ENCODE data around the gene SULT2B1. TPM values are rescaled to one million over a fixed set of nuclear protein-coding genes. Genes with fewer than 3 reads are reported as not detected.

The SULT2B1 gene
- polyA plus RNA-seq, 2 donors: 295 to 320 TPM

DNA sequence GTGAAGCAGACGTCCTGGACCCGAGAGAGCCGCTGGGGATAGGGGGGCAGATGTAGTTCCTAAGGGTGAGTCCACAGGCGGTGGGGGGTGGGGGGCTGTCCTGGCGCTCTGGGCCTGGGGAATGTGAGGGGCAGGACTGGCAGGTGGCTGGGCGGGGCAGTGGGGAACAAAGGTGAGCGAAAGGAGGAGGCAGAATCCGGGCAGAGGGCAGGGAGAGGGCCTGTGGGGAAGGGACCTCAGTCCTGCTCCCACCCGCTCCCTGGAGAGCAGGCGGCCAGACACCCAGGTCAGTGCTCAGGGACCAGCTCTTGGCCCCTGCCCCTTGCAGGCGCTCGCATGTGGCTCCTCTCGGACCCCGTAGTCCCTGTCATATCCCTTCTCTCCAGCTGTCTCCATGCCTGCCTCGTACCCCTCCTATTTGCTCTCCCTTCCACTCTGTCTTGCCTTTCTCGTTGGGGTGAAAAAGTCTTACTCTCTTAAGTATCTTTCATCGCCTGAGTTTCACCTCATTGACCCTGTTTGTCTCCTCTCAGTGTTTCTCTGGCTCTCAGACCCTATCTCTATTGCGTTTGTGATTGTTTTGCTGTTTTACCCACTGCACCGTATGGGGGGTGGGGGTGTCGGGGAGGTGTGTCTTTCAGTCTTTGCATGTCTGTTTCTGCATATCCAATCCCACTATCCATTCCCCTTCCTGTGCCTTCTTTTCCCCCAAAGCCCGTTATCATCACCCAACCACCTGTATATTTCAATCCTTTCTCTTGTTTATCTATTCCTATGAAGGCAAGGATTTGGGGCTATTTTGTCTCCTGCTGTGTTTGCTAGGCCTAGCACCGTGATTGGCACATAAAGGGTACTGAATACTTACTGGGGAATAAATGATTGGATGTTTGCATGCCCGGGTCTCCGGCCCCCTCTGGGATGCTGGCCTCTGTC, 73.1 kb downstream of the SULT2B1 start:
- Histone ChIP-seq H3K27me3 (ENCODE audit: control insufficient read depth in 1 of 2, insufficient read depth in 2 of 2, low read length in 2 of 2) (no peaks in the 10 kb centered on the region), H3K4me1 (ENCODE audit: control insufficient read depth in 2 of 2, insufficient read depth in 2 of 2, low read length in 1 of 2) (peaks cover 0 to 17% of the 10 kb centered on the region in 2 donors), H3K4me3 (ENCODE audit: low read depth in 1 of 2, low read length in 2 of 2) (no peak overlapping the region), H3K27ac (ENCODE audit: low read depth in 2 of 2, low read length in 1 of 2) (peak overlapping the region; percentile 69 to 88), H3K9me3 (ENCODE audit: control insufficient read depth in 2 of 2, insufficient read depth in 1 of 2, low read depth in 1 of 2, low read length in 1 of 2) (no peaks in the 10 kb centered on the region), H3K36me3 (ENCODE audit: control insufficient read depth in 2 of 2, insufficient read depth in 2 of 2, low read length in 1 of 2) (peaks cover 0 to 6% of the 10 kb centered on the region in 2 donors)
- WGBS, 2 donors: 51% methylated on average over 24 of the region's 24 CpGs

DNA sequence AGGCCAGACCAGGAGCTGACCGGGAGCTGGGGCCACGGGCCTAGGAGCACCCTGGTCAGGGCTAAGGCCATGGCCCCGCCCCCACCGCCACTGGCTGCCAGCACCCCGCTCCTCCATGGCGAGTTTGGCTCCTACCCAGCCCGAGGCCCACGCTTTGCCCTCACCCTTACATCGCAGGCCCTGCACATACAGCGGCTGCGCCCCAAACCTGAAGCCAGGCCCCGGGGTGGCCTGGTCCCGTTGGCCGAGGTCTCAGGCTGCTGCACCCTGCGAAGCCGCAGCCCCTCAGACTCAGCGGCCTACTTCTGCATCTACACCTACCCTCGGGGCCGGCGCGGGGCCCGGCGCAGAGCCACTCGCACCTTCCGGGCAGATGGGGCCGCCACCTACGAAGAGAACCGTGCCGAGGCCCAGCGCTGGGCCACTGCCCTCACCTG, 73.9 kb downstream of the SULT2B1 start:
- Histone ChIP-seq H3K36me3 (ENCODE audit: control insufficient read depth in 2 of 2, insufficient read depth in 2 of 2, low read length in 1 of 2) (peaks cover 0 to 9% of the 10 kb centered on the region in 2 donors), H3K27me3 (ENCODE audit: control insufficient read depth in 1 of 2, insufficient read depth in 2 of 2, low read length in 2 of 2) (no peaks in the 10 kb centered on the region), H3K4me3 (ENCODE audit: low read depth in 1 of 2, low read length in 2 of 2) (no peak overlapping the region), H3K27ac (ENCODE audit: low read depth in 2 of 2, low read length in 1 of 2) (no peak overlapping the region), H3K4me1 (ENCODE audit: control insufficient read depth in 2 of 2, insufficient read depth in 2 of 2, low read length in 1 of 2) (peaks cover 0 to 14% of the 10 kb centered on the region in 2 donors), H3K9me3 (ENCODE audit: control insufficient read depth in 2 of 2, insufficient read depth in 1 of 2, low read depth in 1 of 2, low read length in 1 of 2) (no peaks in the 10 kb centered on the region)
- WGBS, 2 donors: 71 to 84% methylated on average over 28 to 30 of the region's 30 CpGs

DNA sequence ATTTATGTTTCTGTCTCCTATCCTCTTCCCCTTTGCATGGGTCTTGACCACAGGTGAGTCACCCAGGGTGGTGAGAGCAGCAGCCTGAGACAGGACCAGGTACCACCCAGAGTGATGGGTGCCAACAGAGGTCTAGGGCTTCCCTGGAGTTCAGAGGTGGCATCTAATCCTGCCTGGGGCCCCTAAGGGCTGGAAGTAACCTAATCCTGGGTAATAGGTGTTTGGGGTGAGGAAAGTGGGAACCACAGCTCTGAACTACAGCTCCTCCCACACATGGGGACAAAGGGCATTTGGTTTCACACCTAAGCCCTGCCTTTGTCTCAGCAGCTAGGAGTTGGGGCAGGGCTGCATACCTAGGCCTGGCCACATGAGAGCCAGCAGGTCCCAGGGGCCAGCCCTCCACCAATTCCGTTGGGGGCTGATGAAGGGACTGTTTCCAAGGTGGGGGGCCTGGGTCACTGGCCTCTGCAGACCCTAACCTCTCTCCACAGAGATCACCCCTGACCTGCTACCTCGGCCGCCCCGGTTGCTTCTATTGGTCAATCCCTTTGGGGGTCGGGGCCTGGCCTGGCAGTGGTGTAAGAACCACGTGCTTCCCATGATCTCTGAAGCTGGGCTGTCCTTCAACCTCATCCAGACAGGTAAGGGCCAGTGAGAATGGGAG, 75.4 kb downstream of the SULT2B1 start:
- H3K4me3 ChIP-seq (ENCODE audit: low read depth in 1 of 2, low read length in 2 of 2): no peak overlapping the region

DNA sequence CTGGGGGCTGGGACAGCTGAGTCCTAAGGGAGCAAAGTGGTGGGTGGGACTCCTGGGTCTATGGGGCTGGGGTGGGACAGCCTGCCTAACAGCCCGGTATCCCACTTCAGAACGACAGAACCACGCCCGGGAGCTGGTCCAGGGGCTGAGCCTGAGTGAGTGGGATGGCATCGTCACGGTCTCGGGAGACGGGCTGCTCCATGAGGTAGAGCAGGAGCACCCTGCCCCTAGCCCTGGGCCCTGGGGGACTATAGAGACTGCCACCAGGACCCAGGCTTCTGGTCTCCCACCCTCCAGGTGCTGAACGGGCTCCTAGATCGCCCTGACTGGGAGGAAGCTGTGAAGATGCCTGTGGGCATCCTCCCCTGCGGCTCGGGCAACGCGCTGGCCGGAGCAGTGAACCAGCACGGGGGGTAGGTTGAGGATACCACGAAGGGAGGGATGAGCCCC, 75.9 kb downstream of the SULT2B1 start:
- WGBS, 2 donors: 76 to 86% methylated on average over 16 to 17 of the region's 17 CpGs
- Histone ChIP-seq H3K9me3 (ENCODE audit: control insufficient read depth in 2 of 2, insufficient read depth in 1 of 2, low read depth in 1 of 2, low read length in 1 of 2) (no peaks in the 10 kb centered on the region), H3K4me3 (ENCODE audit: low read depth in 1 of 2, low read length in 2 of 2) (no peak overlapping the region), H3K27ac (ENCODE audit: low read depth in 2 of 2, low read length in 1 of 2) (peak overlapping the region in 1 of 2 donors; percentile 42), H3K27me3 (ENCODE audit: control insufficient read depth in 1 of 2, insufficient read depth in 2 of 2, low read length in 2 of 2) (no peaks in the 10 kb centered on the region), H3K4me1 (ENCODE audit: control insufficient read depth in 2 of 2, insufficient read depth in 2 of 2, low read length in 1 of 2) (peaks cover 0 to 14% of the 10 kb centered on the region in 2 donors), H3K36me3 (ENCODE audit: control insufficient read depth in 2 of 2, insufficient read depth in 2 of 2, low read length in 1 of 2) (peaks cover 0 to 9% of the 10 kb centered on the region in 2 donors)

More for the DNA sequence above, 75.4 kb downstream of the SULT2B1 start:
- Histone ChIP-seq H3K36me3 (ENCODE audit: control insufficient read depth in 2 of 2, insufficient read depth in 2 of 2, low read length in 1 of 2) (peaks cover 0 to 9% of the 10 kb centered on the region in 2 donors), H3K9me3 (ENCODE audit: control insufficient read depth in 2 of 2, insufficient read depth in 1 of 2, low read depth in 1 of 2, low read length in 1 of 2) (no peaks in the 10 kb centered on the region), H3K27me3 (ENCODE audit: control insufficient read depth in 1 of 2, insufficient read depth in 2 of 2, low read length in 2 of 2) (no peaks in the 10 kb centered on the region), H3K27ac (ENCODE audit: low read depth in 2 of 2, low read length in 1 of 2) (peak overlapping the region; percentile 2 to 42), H3K4me1 (ENCODE audit: control insufficient read depth in 2 of 2, insufficient read depth in 2 of 2, low read length in 1 of 2) (peaks cover 0 to 14% of the 10 kb centered on the region in 2 donors)
- 76 to 77% methylated on average over 6 of the region's 6 CpGs for WGBS, 2 donors

DNA sequence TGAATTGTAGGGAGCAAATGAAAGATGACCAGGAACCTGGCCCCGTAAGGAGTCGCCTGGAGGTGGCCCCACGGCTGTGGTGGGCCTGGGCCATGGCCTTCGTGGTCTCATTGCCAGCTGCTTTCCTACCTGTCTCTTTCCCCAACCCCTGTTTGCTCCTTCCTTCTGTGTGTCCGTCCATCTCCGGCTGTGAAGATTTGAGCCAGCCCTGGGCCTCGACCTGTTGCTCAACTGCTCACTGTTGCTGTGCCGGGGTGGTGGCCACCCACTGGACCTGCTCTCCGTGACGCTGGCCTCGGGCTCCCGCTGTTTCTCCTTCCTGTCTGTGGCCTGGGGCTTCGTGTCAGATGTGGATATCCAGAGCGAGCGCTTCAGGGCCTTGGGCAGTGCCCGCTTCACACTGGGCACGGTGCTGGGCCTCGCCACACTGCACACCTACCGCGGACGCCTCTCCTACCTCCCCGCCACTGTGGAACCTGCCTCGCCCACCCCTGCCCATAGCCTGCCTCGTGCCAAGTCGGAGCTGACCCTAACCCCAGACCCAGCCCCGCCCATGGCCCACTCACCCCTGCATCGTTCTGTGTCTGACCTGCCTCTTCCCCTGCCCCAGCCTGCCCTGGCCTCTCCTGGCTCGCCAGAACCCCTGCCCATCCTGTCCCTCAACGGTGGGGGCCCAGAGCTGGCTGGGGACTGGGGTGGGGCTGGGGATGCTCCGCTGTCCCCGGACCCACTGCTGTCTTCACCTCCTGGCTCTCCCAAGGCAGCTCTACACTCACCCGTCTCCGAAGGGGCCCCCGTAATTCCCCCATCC, 76.7 kb downstream of the SULT2B1 start:
- no peak overlapping the region for H3K4me3 ChIP-seq (ENCODE audit: low read depth in 1 of 2, low read length in 2 of 2)
- H3K36me3 ChIP-seq (ENCODE audit: control insufficient read depth in 2 of 2, insufficient read depth in 2 of 2, low read length in 1 of 2): peaks cover 0 to 9% of the 10 kb centered on the region in 2 donors
- H3K27ac ChIP-seq (ENCODE audit: low read depth in 2 of 2, low read length in 1 of 2): peak overlapping the region; percentile 8 to 56
- H3K27me3 ChIP-seq (ENCODE audit: control insufficient read depth in 1 of 2, insufficient read depth in 2 of 2, low read length in 2 of 2): no peaks in the 10 kb centered on the region
- H3K9me3 ChIP-seq (ENCODE audit: control insufficient read depth in 2 of 2, insufficient read depth in 1 of 2, low read depth in 1 of 2, low read length in 1 of 2): no peaks in the 10 kb centered on the region
- peaks cover 0 to 15% of the 10 kb centered on the region in 2 donors for H3K4me1 ChIP-seq (ENCODE audit: control insufficient read depth in 2 of 2, insufficient read depth in 2 of 2, low read length in 1 of 2)
- 74 to 80% methylated on average over 34 of the region's 34 CpGs for WGBS, 2 donors

DNA sequence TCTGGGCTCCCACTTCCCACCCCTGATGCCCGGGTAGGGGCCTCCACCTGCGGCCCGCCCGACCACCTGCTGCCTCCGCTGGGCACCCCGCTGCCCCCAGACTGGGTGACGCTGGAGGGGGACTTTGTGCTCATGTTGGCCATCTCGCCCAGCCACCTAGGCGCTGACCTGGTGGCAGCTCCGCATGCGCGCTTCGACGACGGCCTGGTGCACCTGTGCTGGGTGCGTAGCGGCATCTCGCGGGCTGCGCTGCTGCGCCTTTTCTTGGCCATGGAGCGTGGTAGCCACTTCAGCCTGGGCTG, 77.3 kb downstream of the SULT2B1 start:
- H3K4me1 ChIP-seq (ENCODE audit: control insufficient read depth in 2 of 2, insufficient read depth in 2 of 2, low read length in 1 of 2): peaks cover 0 to 18% of the 10 kb centered on the region in 2 donors
- WGBS, 2 donors: 93% methylated on average over 22 of the region's 22 CpGs
- H3K9me3 ChIP-seq (ENCODE audit: control insufficient read depth in 2 of 2, insufficient read depth in 1 of 2, low read depth in 1 of 2, low read length in 1 of 2): no peaks in the 10 kb centered on the region
- H3K27ac ChIP-seq (ENCODE audit: low read depth in 2 of 2, low read length in 1 of 2): peak overlapping the region in 1 of 2 donors; percentile 8
- no peaks in the 10 kb centered on the region for H3K27me3 ChIP-seq (ENCODE audit: control insufficient read depth in 1 of 2, insufficient read depth in 2 of 2, low read length in 2 of 2)
- peaks cover 0 to 9% of the 10 kb centered on the region in 2 donors for H3K36me3 ChIP-seq (ENCODE audit: control insufficient read depth in 2 of 2, insufficient read depth in 2 of 2, low read length in 1 of 2)
- no peak overlapping the region for H3K4me3 ChIP-seq (ENCODE audit: low read depth in 1 of 2, low read length in 2 of 2)

DNA sequence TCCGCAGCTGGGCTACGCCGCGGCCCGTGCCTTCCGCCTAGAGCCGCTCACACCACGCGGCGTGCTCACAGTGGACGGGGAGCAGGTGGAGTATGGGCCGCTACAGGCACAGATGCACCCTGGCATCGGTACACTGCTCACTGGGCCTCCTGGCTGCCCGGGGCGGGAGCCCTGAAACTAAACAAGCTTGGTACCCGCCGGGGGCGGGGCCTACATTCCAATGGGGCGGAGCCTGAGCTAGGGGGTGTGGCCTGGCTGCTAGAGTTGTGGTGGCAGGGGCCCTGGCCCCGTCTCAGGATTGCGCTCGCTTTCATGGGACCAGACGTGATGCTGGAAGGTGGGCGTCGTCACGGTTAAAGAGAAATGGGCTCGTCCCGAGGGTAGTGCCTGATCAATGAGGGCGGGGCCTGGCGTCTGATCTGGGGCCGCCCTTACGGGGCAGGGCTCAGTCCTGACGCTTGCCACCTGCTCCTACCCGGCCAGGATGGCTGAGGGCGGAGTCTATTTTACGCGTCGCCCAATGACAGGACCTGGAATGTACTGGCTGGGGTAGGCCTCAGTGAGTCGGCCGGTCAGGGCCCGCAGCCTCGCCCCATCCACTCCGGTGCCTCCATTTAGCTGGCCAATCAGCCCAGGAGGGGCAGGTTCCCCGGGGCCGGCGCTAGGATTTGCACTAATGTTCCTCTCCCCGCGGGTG, 77.8 kb downstream of the SULT2B1 start:
- H3K4me3 ChIP-seq (ENCODE audit: low read depth in 1 of 2, low read length in 2 of 2): no peak overlapping the region
- H3K27me3 ChIP-seq (ENCODE audit: control insufficient read depth in 1 of 2, insufficient read depth in 2 of 2, low read length in 2 of 2): no peaks in the 10 kb centered on the region
- 58 to 66% methylated on average over 48 of the region's 48 CpGs for WGBS, 2 donors

DNA sequence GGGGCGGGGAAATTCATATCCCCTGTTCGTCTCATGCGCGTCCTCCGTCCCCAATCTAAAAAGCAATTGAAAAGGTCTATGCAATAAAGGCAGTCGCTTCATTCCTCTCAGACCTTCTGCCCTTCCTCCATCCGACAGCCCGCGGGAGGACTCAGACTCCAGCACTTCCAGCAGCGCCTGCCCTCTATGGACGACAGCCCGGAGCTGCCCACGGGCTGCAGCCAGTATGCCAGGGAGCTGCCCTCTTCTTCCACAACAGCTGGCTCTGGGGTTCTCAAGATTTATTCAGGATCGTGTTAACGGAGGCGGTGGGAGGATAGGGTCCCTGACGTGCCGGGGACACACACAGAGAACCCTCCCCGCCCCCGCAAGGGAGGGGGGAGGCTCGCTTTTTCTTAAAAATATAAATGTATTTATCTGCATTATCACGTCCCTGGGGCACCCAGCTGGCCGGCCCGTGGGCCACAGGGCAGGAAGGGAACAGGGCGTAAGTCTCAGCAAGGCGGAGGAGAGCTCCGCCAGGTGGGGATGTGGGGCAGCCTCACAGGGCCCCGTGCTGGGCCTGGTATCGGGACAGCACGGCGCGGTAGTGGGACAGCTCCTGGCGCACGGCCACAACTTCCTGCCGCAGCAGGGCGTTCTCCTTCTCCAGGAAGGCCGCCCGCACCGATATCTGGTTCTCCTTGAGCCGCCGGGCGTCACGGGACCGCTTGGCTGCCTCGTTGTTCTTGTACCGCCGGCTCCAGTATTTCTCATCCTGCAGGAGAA, 78.5 kb downstream of the SULT2B1 start:
- 50 to 61% methylated on average over 41 to 47 of the region's 47 CpGs for WGBS, 2 donors
- H3K4me1 ChIP-seq (ENCODE audit: control insufficient read depth in 2 of 2, insufficient read depth in 2 of 2, low read length in 1 of 2): peaks cover 0 to 21% of the 10 kb centered on the region in 2 donors

More for the DNA sequence above, 77.8 kb downstream of the SULT2B1 start:
- H3K9me3 ChIP-seq (ENCODE audit: control insufficient read depth in 2 of 2, insufficient read depth in 1 of 2, low read depth in 1 of 2, low read length in 1 of 2): no peaks in the 10 kb centered on the region
- peaks cover 0 to 9% of the 10 kb centered on the region in 2 donors for H3K36me3 ChIP-seq (ENCODE audit: control insufficient read depth in 2 of 2, insufficient read depth in 2 of 2, low read length in 1 of 2)
- peak overlapping the region; percentile 22 to 66 for H3K27ac ChIP-seq (ENCODE audit: low read depth in 2 of 2, low read length in 1 of 2)
- H3K4me1 ChIP-seq (ENCODE audit: control insufficient read depth in 2 of 2, insufficient read depth in 2 of 2, low read length in 1 of 2): peaks cover 0 to 19% of the 10 kb centered on the region in 2 donors

More for the DNA sequence above, 78.5 kb downstream of the SULT2B1 start:
- H3K9me3 ChIP-seq (ENCODE audit: control insufficient read depth in 2 of 2, insufficient read depth in 1 of 2, low read depth in 1 of 2, low read length in 1 of 2): no peaks in the 10 kb centered on the region
- H3K27ac ChIP-seq (ENCODE audit: low read depth in 2 of 2, low read length in 1 of 2): peak overlapping the region; percentile 59 to 66
- H3K4me3 ChIP-seq (ENCODE audit: low read depth in 1 of 2, low read length in 2 of 2): no peak overlapping the region
- H3K27me3 ChIP-seq (ENCODE audit: control insufficient read depth in 1 of 2, insufficient read depth in 2 of 2, low read length in 2 of 2): no peaks in the 10 kb centered on the region
- peaks cover 0 to 9% of the 10 kb centered on the region in 2 donors for H3K36me3 ChIP-seq (ENCODE audit: control insufficient read depth in 2 of 2, insufficient read depth in 2 of 2, low read length in 1 of 2)
